ENCODE results near the gene AFF4. TPM values are rescaled to one million over a fixed set of nuclear protein-coding genes. Genes with fewer than 3 reads are reported as not detected.

AFF4 gene
- total RNA-seq, 2 donors from 2014 or later, result 33.3 to 72.3 TPM

DNA sequence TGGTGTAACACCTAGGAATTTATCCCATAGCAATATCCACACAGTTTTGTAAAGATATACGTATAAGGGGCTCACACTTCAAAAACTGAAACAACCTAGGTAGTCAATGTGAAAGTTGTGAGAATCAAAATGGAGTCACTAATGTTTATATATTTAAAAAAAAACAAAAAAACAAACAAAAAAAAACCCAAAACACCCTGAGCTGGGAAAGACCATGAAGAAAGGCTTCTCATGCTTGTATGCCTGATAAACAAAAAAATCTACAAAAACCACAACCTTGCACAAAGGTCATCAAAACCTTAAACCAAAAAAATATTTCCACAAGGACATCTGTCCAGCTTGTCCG, 35.4 kb downstream of the AFF4 start:
- peaks cover 11% of the 10 kb centered on the region for H3K4me1 Mint-ChIP-seq
- no peak overlapping the region for H3K4me3 Mint-ChIP-seq
- no peaks in the 10 kb centered on the region for H3K27me3 Mint-ChIP-seq
- peaks cover 98% of the 10 kb centered on the region for H3K36me3 Mint-ChIP-seq (ENCODE audit: low read depth)
- H3K27ac Mint-ChIP-seq, result no peak overlapping the region
- ATAC-seq (replicated peaks), result no peak
- no peaks in the 10 kb centered on the region for H3K9me3 Mint-ChIP-seq

DNA sequence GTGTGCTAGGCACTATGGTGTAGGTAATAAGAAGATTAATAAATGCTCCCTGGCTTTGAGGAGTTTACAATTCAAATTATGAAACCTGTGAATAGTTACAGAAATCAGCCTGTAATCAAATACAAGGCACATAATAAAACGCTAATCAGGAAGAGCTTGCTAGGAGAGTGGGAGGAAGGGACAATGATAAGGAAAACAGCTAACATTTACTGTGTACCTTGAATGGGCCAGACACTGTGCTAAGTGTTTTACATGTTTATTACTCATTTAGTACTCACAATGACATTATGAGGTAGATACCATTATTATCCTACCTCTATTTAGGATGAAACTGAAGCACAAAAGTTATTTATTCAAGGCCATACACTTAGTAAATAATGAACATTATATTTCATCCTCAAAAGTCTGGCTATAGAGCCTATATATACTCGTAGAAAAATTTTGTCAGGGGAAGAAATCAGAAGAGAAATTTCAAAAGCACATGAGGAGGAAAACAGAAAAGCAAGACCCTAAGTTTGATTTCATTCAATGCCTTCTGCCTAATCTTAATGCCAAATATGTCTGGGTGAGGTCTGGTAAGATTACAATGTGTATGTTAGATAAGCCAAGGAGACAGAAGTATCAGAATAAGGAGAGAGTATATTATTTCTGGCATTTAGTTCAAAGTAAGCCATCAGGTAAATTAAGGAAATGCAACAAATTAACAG, 35.9 kb downstream of the AFF4 start:
- Mint-ChIP-seq H3K27ac (no peak overlapping the region), H3K4me1 (peaks cover 11% of the 10 kb centered on the region), H3K9me3 (no peaks in the 10 kb centered on the region), H3K27me3 (no peaks in the 10 kb centered on the region), H3K36me3 (ENCODE audit: low read depth) (peaks cover 98% of the 10 kb centered on the region), H3K4me3 (no peak overlapping the region)
- no peak for ATAC-seq (replicated peaks)

DNA sequence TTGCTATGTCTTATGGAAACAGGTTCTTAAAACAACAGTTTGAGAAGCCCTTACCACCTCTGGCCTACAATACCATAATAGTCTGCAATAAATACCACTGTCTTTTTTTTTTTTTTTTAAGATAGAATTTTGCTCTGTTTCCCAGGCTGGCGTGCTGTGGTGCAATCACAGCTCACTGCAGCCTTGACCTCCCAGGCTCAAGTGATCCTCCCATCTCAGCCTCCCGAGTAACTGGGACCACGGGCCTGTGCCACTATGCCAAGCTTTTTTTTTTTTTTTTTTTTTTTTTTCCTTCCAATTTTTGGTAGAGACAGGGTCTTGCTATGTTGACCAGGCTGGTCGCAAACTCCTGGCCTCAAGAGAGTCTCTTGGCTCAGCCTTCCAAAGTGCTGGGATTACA, 37.0 kb downstream of the AFF4 start:
- Mint-ChIP-seq H3K4me1 (peaks cover 11% of the 10 kb centered on the region), H3K27ac (peak overlapping the region; percentile 15), H3K36me3 (ENCODE audit: low read depth) (peaks cover 97% of the 10 kb centered on the region), H3K9me3 (no peaks in the 10 kb centered on the region), H3K27me3 (no peaks in the 10 kb centered on the region), H3K4me3 (no peak overlapping the region)
- no peak for ATAC-seq (replicated peaks)

DNA sequence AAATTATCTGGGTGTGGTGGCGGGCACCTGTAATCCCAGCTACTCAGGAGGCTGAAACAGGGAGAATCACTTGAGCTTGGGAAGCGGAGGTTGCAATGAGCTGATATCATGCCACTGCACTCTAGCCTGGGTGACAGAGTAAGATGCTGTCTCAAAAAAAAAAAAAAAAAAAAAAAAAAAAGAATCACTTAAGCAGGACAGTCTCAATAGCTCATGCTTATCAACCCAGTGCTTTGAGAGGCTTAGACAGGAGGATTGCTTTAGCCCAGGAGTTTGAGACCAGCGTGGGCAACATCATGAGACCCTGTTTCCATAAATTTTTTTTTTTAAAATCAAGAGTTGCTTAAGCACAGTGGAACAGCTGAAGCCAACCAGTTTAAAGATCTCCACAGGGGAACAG, 47.3 kb downstream of the AFF4 start:
- Mint-ChIP-seq H3K27ac (no peak overlapping the region), H3K36me3 (ENCODE audit: low read depth) (peaks cover 87% of the 10 kb centered on the region), H3K4me3 (no peak overlapping the region), H3K4me1 (peaks cover 5% of the 10 kb centered on the region), H3K9me3 (no peaks in the 10 kb centered on the region), H3K27me3 (no peaks in the 10 kb centered on the region)
- no peak for ATAC-seq (replicated peaks)

DNA sequence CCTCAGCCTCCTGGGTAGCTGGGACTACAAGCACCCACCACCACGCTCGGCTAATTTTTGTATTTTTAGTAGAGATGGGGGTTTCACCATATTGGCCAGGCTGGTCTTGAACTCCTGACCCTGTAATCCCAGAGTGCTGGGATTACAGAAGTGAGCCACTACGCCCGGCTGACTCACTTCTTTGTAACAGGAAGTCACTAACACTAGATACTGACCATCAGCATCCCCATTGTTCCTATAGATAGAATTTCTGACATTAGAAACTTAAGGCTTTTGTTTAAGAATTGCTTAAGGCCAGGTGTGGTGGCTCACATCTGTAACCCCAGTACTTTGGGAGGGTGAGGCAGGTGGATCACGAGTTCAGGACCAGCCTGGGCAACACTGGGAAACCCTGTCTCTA, 47.8 kb downstream of the AFF4 start:
- no peaks in the 10 kb centered on the region for H3K27me3 Mint-ChIP-seq
- H3K36me3 Mint-ChIP-seq (ENCODE audit: low read depth), result peaks cover 87% of the 10 kb centered on the region
- H3K4me3 Mint-ChIP-seq, result no peak overlapping the region
- ATAC-seq (replicated peaks), result no peak
- peaks cover 5% of the 10 kb centered on the region for H3K4me1 Mint-ChIP-seq
- no peak overlapping the region for H3K27ac Mint-ChIP-seq
- H3K9me3 Mint-ChIP-seq, result no peaks in the 10 kb centered on the region

DNA sequence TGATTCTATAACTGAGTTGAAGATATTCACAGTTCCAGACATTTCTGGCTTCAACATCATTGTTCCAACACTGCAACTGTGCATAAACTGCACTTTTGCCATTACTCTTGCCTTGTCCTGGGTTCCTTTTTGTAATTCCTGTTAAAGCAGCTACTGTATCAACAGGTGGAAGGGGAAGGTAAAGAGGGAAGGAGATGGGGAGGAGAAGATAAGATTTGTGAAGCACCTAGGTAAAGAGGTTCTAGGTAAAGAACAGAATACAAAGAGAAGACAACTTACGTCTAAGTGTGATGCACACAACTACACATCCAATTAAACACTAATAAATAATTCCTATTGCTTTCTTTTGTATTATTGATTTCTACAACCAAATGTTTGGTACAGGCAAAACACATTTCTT, 53.7 kb downstream of the AFF4 start:
- Mint-ChIP-seq H3K4me3 (no peak overlapping the region), H3K27me3 (no peaks in the 10 kb centered on the region), H3K27ac (no peak overlapping the region), H3K36me3 (ENCODE audit: low read depth) (peaks cover 74% of the 10 kb centered on the region), H3K9me3 (no peaks in the 10 kb centered on the region), H3K4me1 (peaks cover 22% of the 10 kb centered on the region)
- ATAC-seq (replicated peaks), result no peak

DNA sequence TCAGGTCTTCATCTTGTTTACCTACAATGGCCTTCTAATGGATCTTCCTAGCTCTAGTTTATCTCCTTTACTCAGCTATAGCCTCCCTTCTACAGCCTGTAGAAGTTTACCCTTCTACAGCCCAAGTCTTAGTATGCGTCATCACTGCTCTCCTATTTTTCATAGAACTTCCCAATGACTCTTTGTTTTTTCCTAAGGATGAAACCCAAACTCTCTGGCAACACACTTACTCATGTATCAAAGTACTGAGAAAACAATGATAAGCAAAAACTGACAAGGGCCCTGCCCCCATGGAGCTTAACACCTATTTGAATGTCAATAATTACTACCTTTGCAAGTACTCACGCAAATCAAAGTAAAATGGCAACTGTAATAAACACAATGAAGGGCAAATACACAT, 56.3 kb downstream of the AFF4 start:
- Mint-ChIP-seq H3K4me1 (peaks cover 26% of the 10 kb centered on the region), H3K36me3 (ENCODE audit: low read depth) (peaks cover 75% of the 10 kb centered on the region), H3K9me3 (no peaks in the 10 kb centered on the region), H3K4me3 (no peak overlapping the region), H3K27me3 (no peaks in the 10 kb centered on the region), H3K27ac (no peak overlapping the region)
- ATAC-seq (replicated peaks), result no peak

DNA sequence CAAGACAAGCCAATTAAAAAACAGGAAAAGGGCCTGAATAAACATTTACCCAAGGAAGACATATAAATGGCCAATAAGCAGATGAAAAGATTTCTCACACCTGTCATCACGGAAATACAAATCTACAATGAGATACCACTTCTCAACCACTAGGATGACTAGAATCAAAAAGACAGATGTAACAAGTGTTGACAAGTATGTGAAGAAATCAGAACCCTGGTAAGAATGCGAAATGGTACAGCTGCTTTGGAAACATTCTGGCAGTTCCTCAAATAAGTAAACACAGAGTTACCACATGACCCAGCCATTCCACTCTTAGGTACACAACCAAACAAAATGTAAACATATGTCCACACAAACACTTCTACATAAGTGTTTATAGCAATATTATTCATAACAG, 57.5 kb downstream of the AFF4 start:
- Mint-ChIP-seq H3K27me3 (no peaks in the 10 kb centered on the region), H3K9me3 (no peaks in the 10 kb centered on the region)

DNA sequence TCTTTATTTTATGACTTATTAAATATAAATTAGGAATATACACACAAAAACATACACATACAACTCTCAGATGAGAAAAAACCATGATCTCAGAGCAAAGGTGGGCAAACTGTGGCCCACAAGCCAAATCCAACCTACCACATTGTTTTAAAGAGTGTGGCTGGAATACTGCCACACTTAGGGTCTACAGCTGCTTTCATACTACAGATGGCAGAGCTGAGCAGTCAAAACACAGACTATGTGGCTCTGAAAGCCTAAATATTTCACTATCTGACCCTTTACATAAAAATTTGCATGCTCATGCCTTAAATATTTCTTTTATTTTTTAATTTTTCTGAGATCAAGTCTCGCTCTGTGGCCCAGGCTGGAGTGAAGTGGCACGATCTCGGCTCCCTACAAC, 61.7 kb downstream of the AFF4 start:
- Mint-ChIP-seq H3K36me3 (ENCODE audit: low read depth) (peaks cover 88% of the 10 kb centered on the region), H3K9me3 (no peaks in the 10 kb centered on the region), H3K27me3 (no peaks in the 10 kb centered on the region), H3K4me1 (peaks cover 10% of the 10 kb centered on the region), H3K27ac (no peak overlapping the region), H3K4me3 (no peak overlapping the region)
- no peak for ATAC-seq (replicated peaks)

More for the DNA sequence above, 57.5 kb downstream of the AFF4 start:
- no peak for ATAC-seq (replicated peaks)
- Mint-ChIP-seq H3K4me3 (no peak overlapping the region), H3K27ac (no peak overlapping the region), H3K36me3 (ENCODE audit: low read depth) (peaks cover 75% of the 10 kb centered on the region), H3K4me1 (peaks cover 21% of the 10 kb centered on the region)

DNA sequence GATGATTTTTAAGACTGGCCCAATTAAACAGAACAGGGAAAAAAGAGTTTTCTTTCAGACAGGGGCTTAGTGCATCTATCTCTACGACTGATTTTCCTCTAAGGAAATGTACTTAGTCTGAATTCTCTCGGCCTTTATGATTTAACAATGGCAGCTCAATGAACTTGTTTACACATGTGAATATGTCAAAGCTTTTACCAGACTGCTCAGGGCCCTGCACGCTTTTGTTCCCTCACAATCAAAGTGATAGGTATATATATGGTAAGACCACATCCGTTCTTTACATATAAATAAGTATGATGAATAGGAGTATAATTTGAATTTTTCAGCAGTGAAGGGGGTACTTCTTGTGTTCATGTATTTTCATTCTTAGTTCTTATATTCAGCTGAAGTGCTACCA, 62.4 kb downstream of the AFF4 start:
- no peak for ATAC-seq (replicated peaks)
- H3K9me3 Mint-ChIP-seq, result no peaks in the 10 kb centered on the region
- H3K4me3 Mint-ChIP-seq, result no peak overlapping the region
- no peak overlapping the region for H3K27ac Mint-ChIP-seq
- peaks cover 8% of the 10 kb centered on the region for H3K4me1 Mint-ChIP-seq
- H3K36me3 Mint-ChIP-seq (ENCODE audit: low read depth), result peaks cover 95% of the 10 kb centered on the region
- no peaks in the 10 kb centered on the region for H3K27me3 Mint-ChIP-seq

DNA sequence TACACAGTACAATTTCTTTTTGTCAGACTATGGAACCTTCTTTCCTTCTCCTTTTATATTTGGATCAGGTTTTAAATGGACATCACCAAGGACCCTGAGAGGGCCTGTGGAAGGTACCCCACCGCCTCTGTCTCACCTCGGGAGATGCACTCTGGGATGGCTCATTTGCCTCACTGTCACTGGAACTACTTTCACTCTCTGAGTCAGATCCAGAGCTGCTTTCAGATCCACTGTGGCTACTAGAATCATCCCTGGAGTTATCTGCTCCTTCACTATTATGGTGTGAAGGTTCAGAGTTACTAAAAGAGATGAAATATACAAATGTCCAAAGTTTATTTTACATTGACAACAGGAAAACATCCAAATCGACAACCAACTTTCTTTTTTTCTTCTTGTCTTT, 65.3 kb downstream of the AFF4 start:
- Mint-ChIP-seq H3K27me3 (no peaks in the 10 kb centered on the region), H3K27ac (no peak overlapping the region), H3K9me3 (no peaks in the 10 kb centered on the region), H3K4me1 (no peaks in the 10 kb centered on the region), H3K36me3 (ENCODE audit: low read depth) (peaks cover 96% of the 10 kb centered on the region), H3K4me3 (no peak overlapping the region)
- ATAC-seq (replicated peaks), result peak; percentile 77

DNA sequence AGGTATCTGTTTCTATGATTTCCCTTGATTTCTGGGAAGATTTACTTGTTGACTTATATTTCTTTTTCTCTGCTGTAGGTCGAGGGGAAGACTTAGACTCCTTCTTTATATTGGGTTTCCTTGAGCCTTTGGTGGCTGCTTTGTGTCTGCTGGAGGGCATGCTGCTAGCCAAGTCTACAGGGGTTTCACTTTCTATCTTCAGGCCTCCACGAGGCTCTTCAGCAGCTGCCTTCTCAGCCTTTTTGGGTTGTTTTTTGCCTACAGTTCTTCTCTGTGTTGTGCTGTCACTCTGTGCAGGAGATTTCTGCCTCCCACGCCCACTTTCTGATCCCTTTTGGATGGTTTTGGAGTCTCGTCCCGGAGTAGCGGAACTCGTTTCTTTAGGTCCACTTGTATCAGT, 66.7 kb downstream of the AFF4 start:
- no peaks in the 10 kb centered on the region for H3K9me3 Mint-ChIP-seq
- H3K4me3 Mint-ChIP-seq, result no peak overlapping the region
- no peak for ATAC-seq (replicated peaks)
- H3K4me1 Mint-ChIP-seq, result peaks cover 4% of the 10 kb centered on the region
- peaks cover 96% of the 10 kb centered on the region for H3K36me3 Mint-ChIP-seq (ENCODE audit: low read depth)
- H3K27me3 Mint-ChIP-seq, result no peaks in the 10 kb centered on the region
- peak overlapping the region; percentile 1 for H3K27ac Mint-ChIP-seq

DNA sequence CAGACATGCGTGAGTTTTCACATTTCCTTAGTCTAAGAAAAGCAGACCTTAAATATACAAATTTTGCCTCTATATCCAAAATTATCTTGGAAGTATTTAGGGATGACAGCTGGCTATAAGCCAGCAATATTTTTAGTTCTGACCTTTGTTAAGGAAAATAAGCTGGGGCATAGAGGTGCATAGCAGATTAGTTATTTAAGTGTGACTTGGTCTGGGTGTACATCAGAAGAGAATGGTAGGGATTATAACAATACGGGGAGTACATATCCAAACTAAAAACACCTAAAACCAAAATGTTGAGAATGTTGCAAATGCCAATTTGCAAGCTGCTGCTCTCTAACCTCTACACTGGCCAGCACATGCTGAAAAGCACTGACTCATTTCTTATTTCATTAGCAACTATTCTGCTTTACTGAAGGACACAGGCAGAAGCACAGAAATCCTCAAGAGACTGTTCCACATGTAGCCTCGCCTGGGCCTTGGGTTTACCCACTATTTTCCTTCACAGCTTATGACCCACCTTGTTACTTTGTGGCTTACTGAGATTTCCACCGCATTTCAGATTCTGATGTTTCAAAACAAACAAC, 67.6 kb downstream of the AFF4 start:
- ATAC-seq (replicated peaks), result no peak
- no peaks in the 10 kb centered on the region for H3K9me3 Mint-ChIP-seq
- peaks cover 4% of the 10 kb centered on the region for H3K4me1 Mint-ChIP-seq
- H3K4me3 Mint-ChIP-seq, result no peak overlapping the region
- peak overlapping the region; percentile 1 for H3K27ac Mint-ChIP-seq
- H3K27me3 Mint-ChIP-seq, result no peaks in the 10 kb centered on the region
- peaks cover 92% of the 10 kb centered on the region for H3K36me3 Mint-ChIP-seq (ENCODE audit: low read depth)

DNA sequence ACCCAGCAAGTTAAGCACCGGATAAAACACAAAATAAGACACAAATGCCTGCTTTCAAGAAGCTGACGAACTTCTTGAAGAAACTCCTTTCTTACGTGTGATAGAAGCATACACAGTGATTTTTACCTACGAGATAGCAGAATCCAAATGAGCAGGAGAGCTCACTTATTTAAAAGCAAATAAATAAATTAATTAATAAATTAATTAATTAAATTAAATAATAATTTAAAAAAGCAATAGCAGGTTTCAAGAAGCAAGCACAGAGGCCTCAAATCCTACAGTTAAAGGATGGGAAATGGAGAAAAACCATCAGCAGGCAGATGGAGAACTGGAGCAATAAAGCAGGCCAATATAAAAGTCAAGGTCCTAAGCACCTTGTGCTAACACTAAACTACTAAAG, 72.6 kb downstream of the AFF4 start:
- H3K36me3 Mint-ChIP-seq (ENCODE audit: low read depth), result peaks cover 92% of the 10 kb centered on the region
- H3K27me3 Mint-ChIP-seq, result no peaks in the 10 kb centered on the region
- peaks cover 5% of the 10 kb centered on the region for H3K4me1 Mint-ChIP-seq
- no peak overlapping the region for H3K4me3 Mint-ChIP-seq
- ATAC-seq (replicated peaks), result no peak
- no peaks in the 10 kb centered on the region for H3K9me3 Mint-ChIP-seq
- no peak overlapping the region for H3K27ac Mint-ChIP-seq

DNA sequence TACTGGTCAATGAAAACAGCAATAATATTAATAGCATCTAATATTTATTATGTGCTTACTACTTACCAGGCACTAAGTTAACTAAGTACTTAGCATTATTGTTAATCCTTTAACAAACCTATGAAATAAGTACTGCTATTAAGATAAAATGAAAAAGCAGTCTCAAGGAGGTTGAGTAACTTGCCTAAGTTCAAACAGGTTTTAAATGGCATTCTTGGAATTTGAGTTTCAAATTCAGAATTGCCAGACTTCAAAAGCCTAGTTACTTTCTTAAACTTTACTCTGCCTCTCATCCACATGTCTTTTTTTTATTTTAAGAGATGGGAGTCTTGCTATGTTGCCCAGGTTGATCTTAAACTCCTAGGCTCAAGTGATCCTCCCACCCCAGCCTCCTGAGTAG, 73.9 kb downstream of the AFF4 start:
- Mint-ChIP-seq H3K27ac (no peak overlapping the region), H3K4me3 (no peak overlapping the region), H3K27me3 (no peaks in the 10 kb centered on the region), H3K36me3 (ENCODE audit: low read depth) (peaks cover 92% of the 10 kb centered on the region), H3K4me1 (peaks cover 14% of the 10 kb centered on the region), H3K9me3 (no peaks in the 10 kb centered on the region)
- no peak for ATAC-seq (replicated peaks)

Data from activated T-helper 17 cell treated with anti-CD3 and anti-CD28 coated beads, Interleukin-2, amount 50 U/mL, for 72 hours (primary cell).